Subcutaneous adipose tissue (tissue), 4 donors: ENCODE measurements around the gene GLE1. TPM values are rescaled to one million over a fixed set of nuclear protein-coding genes. Genes with fewer than 3 reads are reported as not detected.

Source experiments
- total RNA-seq, 4 donors: library from RNA; depleted of rRNA; stranded (reverse); fragments of >200 nt; gene quantifications; one replicate each; pipeline ENCODE4 v1.1.0, GENCODE V29; 2016
- TF ChIP-seq, protein P1 (sequence below): fragments of 450-650 bp; IDR thresholded peaks from one replicate; pipeline ENCODE4 v1.5.1; 2016; ENCODE audit warnings: low read depth, mild to moderate bottlenecking, control low read depth, antibody characterized with exemption, moderate library complexity

GLE1 gene
- total RNA-seq, 4 donors from 2014 or later, result 21.0 to 33.0 (median 23.4) TPM

DNA sequence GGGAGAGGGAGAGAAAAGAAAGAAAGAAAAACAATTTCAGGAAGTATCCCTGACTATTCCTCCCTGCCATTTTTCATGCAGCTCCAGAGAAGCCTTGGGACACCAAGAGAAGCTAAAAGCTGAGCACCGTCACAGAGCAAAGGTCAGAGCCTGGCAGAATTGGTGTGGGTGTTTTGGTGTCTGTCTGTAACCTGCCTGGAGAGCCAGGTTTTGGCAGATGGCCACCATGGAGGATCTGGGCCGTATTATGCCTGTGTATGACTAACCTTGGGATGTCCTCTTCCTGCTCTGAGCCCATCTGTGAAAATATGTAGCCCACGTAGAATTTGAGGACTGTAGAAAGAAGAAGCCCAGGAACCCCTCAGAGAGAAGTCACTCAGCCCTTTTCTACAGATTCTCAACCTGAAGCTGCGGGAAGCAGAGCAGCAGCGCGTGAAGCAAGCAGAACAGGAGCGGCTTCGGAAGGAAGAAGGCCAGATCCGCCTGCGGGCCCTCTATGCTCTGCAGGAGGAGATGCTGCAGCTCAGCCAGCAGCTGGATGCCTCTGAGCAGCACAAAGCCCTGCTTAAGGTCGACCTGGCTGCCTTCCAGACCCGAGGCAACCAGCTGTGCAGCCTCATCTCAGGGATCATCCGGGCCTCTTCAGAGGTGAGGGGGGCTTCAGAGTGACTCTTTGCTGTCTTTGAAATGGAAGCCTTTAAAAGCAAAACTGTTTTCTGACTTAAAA is 18.8 kb downstream of the GLE1 start:
- TF ChIP-seq, protein P1, sequence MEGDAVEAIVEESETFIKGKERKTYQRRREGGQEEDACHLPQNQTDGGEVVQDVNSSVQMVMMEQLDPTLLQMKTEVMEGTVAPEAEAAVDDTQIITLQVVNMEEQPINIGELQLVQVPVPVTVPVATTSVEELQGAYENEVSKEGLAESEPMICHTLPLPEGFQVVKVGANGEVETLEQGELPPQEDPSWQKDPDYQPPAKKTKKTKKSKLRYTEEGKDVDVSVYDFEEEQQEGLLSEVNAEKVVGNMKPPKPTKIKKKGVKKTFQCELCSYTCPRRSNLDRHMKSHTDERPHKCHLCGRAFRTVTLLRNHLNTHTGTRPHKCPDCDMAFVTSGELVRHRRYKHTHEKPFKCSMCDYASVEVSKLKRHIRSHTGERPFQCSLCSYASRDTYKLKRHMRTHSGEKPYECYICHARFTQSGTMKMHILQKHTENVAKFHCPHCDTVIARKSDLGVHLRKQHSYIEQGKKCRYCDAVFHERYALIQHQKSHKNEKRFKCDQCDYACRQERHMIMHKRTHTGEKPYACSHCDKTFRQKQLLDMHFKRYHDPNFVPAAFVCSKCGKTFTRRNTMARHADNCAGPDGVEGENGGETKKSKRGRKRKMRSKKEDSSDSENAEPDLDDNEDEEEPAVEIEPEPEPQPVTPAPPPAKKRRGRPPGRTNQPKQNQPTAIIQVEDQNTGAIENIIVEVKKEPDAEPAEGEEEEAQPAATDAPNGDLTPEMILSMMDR, result no peak

- TF ChIP-seq, protein P1, result no peak
These were observed 22.2 kb downstream of the GLE1 start for GRCh38 chr9:128526720-128527119.

- TF ChIP-seq, protein P1, result no peak
These were observed 24.1 kb downstream of the GLE1 start for GRCh38 chr9:128528445-128529160.

GRCh38 chr9:128529191-128529590 is 24.7 kb downstream of the GLE1 start:
- TF ChIP-seq, protein P1, result no peak

DNA sequence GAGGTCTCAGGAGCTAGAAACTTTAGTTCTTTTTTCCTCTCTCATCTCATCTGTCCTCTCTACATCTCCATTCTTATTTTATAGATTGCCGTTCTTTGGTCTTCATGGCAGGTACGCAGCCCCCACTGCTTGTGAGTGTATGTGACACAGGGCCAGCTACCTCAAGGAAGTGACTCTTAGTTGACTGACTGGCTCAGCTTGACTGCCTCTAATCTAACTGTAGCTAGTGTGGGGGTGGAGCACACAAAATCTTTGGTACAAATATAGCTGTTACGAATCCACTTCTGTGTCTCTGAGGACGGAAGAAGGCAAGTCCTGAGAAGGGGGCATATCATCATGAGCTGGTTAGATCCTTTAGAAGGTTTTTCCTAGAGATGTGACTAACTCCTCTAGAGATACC is 28.1 kb downstream of the GLE1 start:
- TF ChIP-seq, protein P1, result no peak

- TF ChIP-seq, protein P1, result no peak
These were observed 36.3 kb downstream of the GLE1 start for GRCh38 chr9:128540634-128541360.

DNA sequence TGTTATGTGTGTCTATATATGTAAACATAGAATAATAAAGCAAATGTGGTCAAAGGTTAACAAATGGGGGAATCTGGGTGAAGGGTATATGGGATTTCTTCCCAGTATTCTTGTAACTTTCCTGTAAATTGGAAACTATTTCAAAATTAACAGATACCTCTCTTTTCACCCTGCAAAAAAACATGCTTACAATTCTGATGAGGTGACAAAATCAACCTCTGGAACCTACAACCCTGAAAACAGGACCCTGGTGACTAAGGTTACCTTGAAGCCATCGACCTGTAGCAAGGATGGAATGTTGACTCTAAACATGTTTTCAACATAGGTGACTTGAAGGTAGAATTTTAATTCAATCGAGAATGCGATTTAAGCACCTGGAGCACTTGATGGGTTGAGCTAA is 42.0 kb downstream of the GLE1 start:
- TF ChIP-seq, protein P1, result no peak
